GOT3 (cell line): ENCODE measurements around the gene HEATR5A.
A peak's percentile ranks its signal among the peaks of the same experiment; 100 is the strongest.
"Not testable (repeated sequence)": the region's sequence is repeated elsewhere in the genome, so short reads cannot be mapped to it uniquely, and the experiment has no call there.

ENCODE experiments used
- DNase-seq: peaks from one replicate; lab custom pipeline; 2025; ENCODE audit warnings: mixed read lengths; lab: John Stamatoyannopoulos, UW

The HEATR5A gene

DNA sequence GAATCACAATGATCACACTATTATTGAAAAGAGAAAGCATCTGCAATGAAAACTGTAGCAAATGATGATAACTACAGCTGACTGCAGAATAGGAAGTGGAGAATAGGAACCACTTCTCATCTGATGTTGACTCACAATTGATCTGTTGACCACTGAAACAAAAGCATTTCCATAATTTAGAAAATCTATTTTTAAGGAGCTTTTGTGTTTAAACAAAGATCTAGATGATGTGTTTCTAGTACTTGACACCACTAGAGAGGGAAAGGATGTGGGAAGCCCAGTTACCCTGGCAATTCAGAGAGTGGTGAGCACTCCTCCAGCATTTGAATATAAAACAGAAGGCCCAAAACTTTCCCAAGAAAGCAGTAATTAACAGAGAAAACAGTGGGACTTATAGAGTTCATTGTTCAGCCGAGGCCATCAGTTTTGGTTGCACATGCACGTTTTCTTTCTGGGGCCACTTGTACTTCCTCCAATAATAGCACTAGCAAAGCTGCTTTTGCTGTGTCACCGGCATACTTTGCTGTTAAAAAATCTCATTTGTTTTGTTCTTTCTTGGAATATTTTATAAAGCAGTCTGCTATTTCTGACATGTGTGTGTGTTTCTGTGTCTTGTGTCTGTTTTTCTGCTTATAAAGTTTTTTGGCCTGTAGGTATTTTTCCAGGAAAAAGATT is 136.6 kb downstream of the HEATR5A start:
- no peak for DNase-seq

DNA sequence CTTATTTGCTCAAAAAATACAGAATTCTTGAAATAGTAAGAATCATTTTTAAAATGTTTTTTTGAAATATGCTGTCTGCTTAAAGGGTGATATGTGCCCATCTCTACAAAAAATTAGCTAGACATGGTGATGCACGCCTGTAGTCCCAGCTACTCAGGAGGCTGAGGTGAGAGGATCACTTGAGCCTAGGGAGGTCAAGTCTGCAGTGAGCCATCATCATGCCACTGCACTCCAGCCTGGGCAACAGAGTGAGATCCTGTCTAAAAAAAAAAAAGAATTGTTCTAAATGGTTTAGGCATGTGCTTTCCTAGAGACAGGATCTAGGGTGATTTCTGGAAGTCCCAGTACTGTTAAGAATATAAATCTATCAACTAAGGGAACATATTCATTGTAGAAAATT is 137.2 kb downstream of the HEATR5A start:
- DNase-seq, result no peak

DNA sequence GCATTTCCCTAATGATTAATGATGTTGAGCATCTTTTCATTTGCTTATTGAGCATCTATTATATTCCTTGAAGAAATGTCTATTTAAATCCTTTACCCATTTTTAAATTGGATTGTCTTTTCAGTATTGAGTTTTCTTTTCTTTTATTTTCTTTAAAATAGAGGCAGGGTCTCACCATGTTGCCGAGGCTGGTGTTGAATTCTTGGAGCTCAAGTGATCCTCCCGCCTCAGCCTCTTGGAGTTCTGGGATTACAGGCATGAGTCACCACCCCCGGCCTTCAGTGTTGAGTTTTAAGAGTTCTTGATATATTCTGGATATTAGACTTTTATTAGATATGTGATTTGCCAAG is 139.5 kb downstream of the HEATR5A start:
- DNase-seq, result no peak

DNA sequence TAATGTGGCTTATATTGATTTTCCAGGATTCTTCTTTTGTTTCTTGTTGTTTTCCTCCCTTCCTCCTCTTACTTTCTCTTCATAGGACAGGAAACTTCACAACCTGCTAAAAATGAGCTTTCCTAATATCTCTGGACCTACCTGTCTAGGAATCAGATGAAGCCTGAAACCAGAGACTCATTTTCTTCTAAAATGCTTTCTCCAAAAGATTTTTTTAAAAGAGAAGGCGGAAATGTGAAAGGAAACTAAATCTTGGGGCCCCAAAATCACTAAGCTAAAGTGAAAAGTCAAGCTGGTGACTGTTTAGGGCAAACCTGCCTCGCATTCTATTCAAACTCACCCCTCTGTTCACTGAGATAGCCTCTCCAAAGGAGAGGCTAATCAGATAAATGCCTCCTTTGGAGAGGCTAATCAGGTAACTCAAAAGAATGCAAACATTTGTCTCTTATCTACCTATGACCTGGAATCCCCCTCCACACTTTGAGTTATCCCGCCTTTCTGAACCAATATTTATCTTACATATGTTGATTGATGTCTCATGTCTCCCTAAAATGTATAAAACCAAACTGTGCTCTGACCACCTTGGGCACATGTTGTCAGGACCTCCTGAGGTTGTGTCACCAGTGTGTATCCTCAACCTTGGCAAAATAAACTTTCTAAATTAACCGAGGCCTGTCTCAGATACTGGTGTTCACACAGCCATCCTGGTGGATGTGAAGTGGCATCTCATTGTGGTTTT is 140.0 kb downstream of the HEATR5A start:
- DNase-seq, result no peak

- no peak for DNase-seq
These were observed 141.5 kb downstream of the HEATR5A start for GRCh38 chr14:31278883-31279282.

GRCh38 chr14:31277085-31277484 is 143.3 kb downstream of the HEATR5A start:
- DNase-seq, result no peak

DNA sequence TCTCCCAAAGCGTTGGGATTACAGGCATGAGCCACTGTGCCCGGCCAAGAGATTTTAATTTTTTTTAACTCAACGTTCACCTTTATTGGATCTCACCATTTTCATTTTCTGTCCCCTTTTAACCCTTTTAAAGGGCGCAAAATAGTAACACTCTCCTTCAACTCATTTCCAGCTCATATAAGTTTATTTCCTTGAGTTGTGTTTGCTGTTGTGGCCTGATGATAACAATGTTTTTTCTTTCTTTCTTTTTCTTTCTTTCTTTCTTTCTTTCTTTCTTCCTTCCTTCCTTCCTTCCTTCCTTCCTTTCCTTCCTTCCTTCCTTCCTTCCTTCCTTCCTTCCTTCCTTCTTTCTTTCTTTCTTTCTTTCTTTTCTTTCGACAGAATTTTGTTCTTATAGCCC is 143.9 kb downstream of the HEATR5A start:
- DNase-seq, result not testable (repeated sequence)

- no peak for DNase-seq
These were observed 144.6 kb downstream of the HEATR5A start for GRCh38 chr14:31275731-31276130.

GRCh38 chr14:31271648-31272047 is 148.7 kb downstream of the HEATR5A start:
- no peak for DNase-seq

DNA sequence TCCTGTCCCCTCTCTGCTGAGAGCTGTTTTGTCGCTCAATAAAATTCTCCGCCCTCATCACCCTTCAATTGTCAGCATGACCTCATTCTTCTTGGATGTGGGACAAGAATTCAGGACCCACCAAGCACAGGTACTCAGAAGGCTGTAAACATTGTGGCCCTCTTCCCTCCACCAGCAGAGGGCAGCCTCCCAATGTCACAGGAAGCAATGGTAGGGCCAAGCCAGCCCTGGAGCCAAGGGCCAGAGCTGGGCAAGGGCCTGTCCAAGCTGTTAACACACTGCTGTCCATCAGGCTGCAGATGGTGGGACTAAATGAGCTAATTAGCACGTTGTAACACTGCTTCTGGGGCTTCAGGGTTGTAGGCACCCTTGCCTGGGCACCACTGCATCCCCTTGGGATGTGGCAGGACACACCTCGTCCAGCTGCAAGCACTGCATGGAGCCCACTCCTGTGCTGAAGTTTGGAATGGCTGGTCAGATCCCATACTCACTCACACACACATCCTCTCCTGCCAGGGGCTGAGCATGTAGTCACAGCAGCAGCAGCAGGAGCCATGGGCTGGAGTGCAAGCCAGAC is 150.1 kb downstream of the HEATR5A start:
- no peak for DNase-seq

- DNase-seq, result no peak
These were observed 150.6 kb downstream of the HEATR5A start for GRCh38 chr14:31269634-31270195.

GRCh38 chr14:31268216-31268615 is 152.1 kb downstream of the HEATR5A start:
- no peak for DNase-seq

GRCh38 chr14:31266437-31267331 is 153.7 kb downstream of the HEATR5A start:
- DNase-seq, result no peak

DNA sequence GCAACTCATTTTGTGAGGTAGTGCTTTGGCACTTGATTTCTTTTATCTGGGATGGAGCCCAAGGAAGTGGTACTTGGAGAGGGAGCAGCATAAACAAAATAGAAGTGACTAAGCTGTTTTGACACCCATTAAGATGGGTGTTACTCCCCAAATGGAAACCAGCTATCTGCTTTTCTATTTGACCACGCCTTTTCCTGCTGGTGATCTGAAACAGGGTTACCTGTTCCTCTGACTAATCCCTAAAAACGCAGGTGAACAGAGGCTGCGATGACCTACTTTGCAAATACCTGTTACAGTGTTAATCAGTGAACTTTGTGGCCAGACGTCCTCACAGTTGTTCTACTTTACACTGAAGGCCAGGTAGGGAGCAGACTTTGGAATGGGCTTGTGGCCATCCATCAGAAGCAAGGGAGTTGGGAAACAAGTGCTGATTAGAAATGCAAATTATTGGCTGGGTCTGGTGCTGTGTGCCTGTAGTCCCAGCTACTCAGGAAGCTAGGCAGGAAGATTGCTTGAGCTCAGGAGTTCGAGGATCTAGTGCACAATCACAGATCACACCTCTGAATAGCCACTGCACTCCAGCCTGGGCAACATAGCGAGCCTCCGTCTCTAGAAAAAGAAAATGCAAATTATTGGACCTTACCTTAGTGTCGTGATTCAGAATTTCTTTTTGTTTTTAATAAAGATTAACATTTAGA is 154.5 kb downstream of the HEATR5A start:
- no peak for DNase-seq

GRCh38 chr14:31263485-31264133 is 156.7 kb downstream of the HEATR5A start:
- DNase-seq, result peak; percentile 25

DNA sequence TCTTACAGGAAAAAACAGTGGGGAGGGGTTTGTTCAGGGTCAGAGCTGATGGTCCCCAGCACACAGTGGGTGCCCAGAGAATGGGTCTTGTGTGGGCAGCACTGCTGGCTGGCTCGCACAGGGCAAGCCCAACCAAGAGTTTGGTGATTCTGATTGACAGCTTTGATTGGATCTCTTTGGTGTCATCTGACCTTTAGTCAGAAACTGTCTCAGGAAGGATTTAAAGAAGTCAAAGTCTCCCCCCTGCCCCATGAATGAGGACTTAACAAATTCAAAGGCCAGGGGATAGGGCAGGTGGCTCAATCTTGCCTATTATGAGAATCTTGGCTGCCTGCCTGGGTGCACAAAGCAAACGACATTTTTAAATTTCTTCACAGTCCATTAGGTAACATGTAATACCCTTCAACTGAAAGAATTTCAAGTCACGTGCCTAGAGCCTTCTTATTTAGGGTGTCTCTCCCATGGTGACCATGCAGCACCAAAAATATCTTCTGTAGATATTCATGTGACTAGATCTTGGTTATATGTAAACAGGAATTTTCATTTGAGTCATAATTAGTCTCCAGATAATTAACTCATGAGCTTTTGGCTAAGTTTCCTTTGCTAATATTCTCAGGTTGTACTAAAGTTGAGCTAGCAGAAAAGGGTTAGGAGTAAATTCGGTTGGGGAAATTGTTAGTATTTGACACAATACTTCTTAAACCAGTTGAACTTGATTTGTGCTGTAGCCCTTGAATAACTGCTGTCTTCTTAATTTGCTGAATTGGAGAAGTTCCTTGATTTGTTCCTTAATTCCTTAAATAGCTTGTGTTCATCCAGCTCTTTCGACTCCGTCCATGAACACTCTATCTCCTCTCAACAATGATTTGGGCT is 158.3 kb downstream of the HEATR5A start:
- DNase-seq, result no peak

DNA sequence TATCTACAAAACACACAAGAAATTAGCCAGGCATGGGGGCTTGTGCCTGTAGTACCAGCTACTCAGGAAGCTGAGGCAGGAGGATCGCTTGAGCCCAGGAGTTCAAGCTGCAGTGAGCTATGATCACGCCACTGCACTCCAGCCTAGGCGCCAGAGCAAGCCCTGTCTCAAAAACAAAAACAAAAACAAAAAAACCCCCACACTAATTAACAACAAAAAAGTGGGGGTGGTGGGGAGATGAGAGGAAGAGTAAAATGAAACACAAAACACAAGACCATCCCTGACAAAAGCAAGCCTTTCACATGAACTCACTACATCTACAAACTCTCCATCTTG is 158.9 kb downstream of the HEATR5A start:
- no peak for DNase-seq

DNA sequence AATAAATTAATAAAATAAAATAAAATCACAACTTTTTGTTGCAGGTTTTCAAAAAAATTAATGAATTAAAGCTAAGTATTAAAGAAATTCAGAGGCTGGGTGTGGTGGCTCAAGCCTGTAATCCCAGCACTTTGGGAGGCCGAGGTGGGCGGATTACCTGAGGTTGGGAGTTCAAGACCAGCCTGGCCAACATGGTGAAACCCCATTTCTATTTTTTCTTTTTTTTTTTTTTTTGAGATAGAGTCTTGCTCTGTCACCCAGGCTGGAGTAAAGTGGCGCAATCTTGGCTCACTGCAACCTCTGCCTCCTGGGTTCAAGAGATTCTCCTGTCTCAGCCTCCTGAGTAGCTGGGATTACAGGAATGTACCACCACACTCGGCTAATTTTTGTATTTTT is 161.3 kb downstream of the HEATR5A start:
- not testable (repeated sequence) for DNase-seq

DNA sequence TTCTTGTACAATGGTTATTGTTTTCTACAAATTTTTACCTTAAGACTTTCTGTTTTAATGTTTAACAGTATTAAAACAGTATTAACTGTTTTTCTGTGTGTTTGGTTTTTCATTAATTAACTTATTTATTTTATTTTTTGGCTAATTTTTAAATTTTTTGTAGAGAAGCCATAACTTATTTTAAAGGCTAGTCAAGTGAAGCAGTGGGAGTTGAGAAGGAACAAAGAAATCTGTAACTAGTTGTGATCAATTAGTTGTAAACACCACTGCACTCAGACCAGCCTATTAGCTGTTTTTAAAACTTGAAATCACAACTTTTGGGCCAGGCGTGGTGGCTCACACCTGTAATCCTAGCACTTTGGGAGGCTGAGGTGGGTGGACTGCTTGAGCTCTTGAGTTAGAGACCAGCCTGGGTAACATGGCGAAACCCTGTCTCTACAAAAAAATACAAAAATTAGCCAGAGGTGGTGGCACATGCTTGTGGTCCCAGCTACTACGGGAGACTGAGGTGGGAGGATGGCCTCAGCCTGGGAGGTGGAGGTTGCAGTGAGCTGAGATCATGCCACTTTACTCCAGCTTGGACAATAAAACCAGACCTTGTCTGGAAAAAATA is 161.8 kb downstream of the HEATR5A start:
- DNase-seq, result no peak
